ENCODE results near the gene CLCNKB.

- TF ChIP-seq EZH2 (IDR thresholded peaks at IDR 0.05) (no peak), EZH2phosphoT487 (IDR thresholded peaks at IDR 0.05) (no peak)
- TF ChIP-seq, protein P1, sequence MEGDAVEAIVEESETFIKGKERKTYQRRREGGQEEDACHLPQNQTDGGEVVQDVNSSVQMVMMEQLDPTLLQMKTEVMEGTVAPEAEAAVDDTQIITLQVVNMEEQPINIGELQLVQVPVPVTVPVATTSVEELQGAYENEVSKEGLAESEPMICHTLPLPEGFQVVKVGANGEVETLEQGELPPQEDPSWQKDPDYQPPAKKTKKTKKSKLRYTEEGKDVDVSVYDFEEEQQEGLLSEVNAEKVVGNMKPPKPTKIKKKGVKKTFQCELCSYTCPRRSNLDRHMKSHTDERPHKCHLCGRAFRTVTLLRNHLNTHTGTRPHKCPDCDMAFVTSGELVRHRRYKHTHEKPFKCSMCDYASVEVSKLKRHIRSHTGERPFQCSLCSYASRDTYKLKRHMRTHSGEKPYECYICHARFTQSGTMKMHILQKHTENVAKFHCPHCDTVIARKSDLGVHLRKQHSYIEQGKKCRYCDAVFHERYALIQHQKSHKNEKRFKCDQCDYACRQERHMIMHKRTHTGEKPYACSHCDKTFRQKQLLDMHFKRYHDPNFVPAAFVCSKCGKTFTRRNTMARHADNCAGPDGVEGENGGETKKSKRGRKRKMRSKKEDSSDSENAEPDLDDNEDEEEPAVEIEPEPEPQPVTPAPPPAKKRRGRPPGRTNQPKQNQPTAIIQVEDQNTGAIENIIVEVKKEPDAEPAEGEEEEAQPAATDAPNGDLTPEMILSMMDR (IDR thresholded peaks at IDR 0.05), result no peak
Observed at GRCh38 chr1:16038620-16038912, 5.0 kb upstream of the CLCNKB start.
